GM19240 (cell line): Measurements from ENCODE around the gene NHERF2.
"Not testable (repeated sequence)": the region's sequence is repeated elsewhere in the genome, so short reads cannot be mapped to it uniquely, and the experiment has no call there.

Experiments
- DNase-seq: peaks from one replicate; pipeline ENCODE4 v3.0.0; 2011; ENCODE audit warnings: low spot score; ENCODE audit not compliant: insufficient read length

Gene NHERF2

GRCh38 chr16:2005646-2006045 lies 21.1 kb upstream of the NHERF2 start:
- no peak for DNase-seq

GRCh38 chr16:2006317-2006716 lies 20.4 kb upstream of the NHERF2 start:
- no peak for DNase-seq

- no peak for DNase-seq
Observed at GRCh38 chr16:2007081-2007836, 19.4 kb upstream of the NHERF2 start.

- no peak for DNase-seq
Observed at GRCh38 chr16:2008009-2008526, 18.6 kb upstream of the NHERF2 start.

GRCh38 chr16:2008631-2009163 lies 18.0 kb upstream of the NHERF2 start:
- no peak for DNase-seq

- DNase-seq: no peak
Observed at GRCh38 chr16:2009164-2009711, 17.5 kb upstream of the NHERF2 start.

- peak; percentile 91 for DNase-seq
Observed at GRCh38 chr16:2009791-2010510, 16.8 kb upstream of the NHERF2 start, which contains the start of gene ZNF598. TSS of gene ZNF598 (minus strand) at chr16:2009821.

GRCh38 chr16:2011726-2012125 lies 15.0 kb upstream of the NHERF2 start:
- DNase-seq: not testable (repeated sequence)

- no peak for DNase-seq
Observed at GRCh38 chr16:2013527-2013926, 13.2 kb upstream of the NHERF2 start.

GRCh38 chr16:2015117-2015946 lies 11.4 kb upstream of the NHERF2 start:
- no peak for DNase-seq

GRCh38 chr16:2015947-2016208 lies 10.8 kb upstream of the NHERF2 start:
- no peak for DNase-seq

GRCh38 chr16:2016407-2016922 lies 10.2 kb upstream of the NHERF2 start:
- no peak for DNase-seq

GRCh38 chr16:2019518-2019920 lies 7.2 kb upstream of the NHERF2 start, which contains the start of gene NPW:
TSS of gene NPW (plus strand) at chr16:2019785.
- DNase-seq: no peak

- DNase-seq: no peak
Observed at GRCh38 chr16:2019921-2020831, 6.5 kb upstream of the NHERF2 start.

- no peak for DNase-seq
Observed at GRCh38 chr16:2022723-2023091, 4.0 kb upstream of the NHERF2 start.

GRCh38 chr16:2023092-2024031 lies 3.3 kb upstream of the NHERF2 start:
- peak; percentile 100 for DNase-seq

GRCh38 chr16:2024032-2024420 lies 2.7 kb upstream of the NHERF2 start:
- no peak for DNase-seq

- no peak for DNase-seq
Observed at GRCh38 chr16:2025251-2025650, 1.5 kb upstream of the NHERF2 start.

GRCh38 chr16:2025878-2026460 lies 733 bp upstream of the NHERF2 start:
- DNase-seq: no peak
